HepG2 (cell line): ENCODE results near the gene CISD1. TPM values are rescaled to one million over a fixed set of nuclear protein-coding genes. Genes with fewer than 3 reads are reported as not detected.

Source experiments
- ATAC-seq: fragments of 200-7000 bp; cut with Tn5 transposase; 3 replicates; pipeline ENCODE4 v1.9.1; 2020; ENCODE audit warnings: mild to moderate bottlenecking, moderate library complexity
- BruUV-seq: library from RNA; stranded (reverse); fragments of 400-500 nt; replicated peaks from 2 replicates; lab custom pipeline; 2021; lab: Mats Ljungman, UMichigan
- CTCF ChIA-PET: fragments of 300-600 bp; formaldehyde crosslinking; extraction: SDS; loops from one replicate; lab custom pipeline; 2021; ENCODE audit warnings: low total read pairs, inconsistent platforms, low intra/inter-chr PET ratio; lab: Yijun Ruan, JAX
- POLR2A ChIA-PET: fragments of 350-600 bp; sonication (Branson Sonifier 250); formaldehyde crosslinking; loops from one replicate; lab custom pipeline; 2020; ENCODE audit warnings: antibody characterized with exemption, inconsistent platforms; lab: Yijun Ruan, JAX
- DNase-seq: peaks from one replicate; pipeline ENCODE4 v3.0.0-alpha.2; 2015; ENCODE audit warnings: low spot score
- FAIRE-seq: peaks from 3 replicates; lab custom pipeline; 2011; peaks lifted over from hg19 to GRCh38; lab: Jason Lieb, UNC
- H2AFZ ChIP-seq: one replicate; pipeline ENCODE4 v1.6.1; 2011; ENCODE audit warnings: low read length, inconsistent platforms
- H3K27ac ChIP-seq: fragments of 300-600 bp; 3 replicates; pipeline ENCODE4 v1.8.0; 2011; ENCODE audit warnings: mixed run types, mild to moderate bottlenecking, mixed read lengths, low read length, inconsistent platforms; ENCODE audit not compliant: insufficient read depth; ENCODE audit errors: extremely low read length
- H3K27me3 ChIP-seq, 2 experiments: fragments of 200-600 bp in 1 of 2; 2 replicates in 1 of 2; 3 replicates in 1 of 2; pipeline versions ENCODE4 v1.6.0 to v1.8.0; 2011; ENCODE audit warnings: low read length in 2 of 2, mild to moderate bottlenecking in 2 of 2, moderate library complexity in 2 of 2, inconsistent platforms in 1 of 2; ENCODE audit not compliant: insufficient read depth in 2 of 2, control insufficient read depth in 1 of 2
- H3K36me3 ChIP-seq, 2 experiments: fragments of 200-600 bp in 1 of 2; replicated peaks in 1 of 2; 2 replicates in 1 of 2; 3 replicates in 1 of 2; pipeline versions ENCODE4 v1.5.1 to v1.8.0; 2011; ENCODE audit warnings: low read length in 2 of 2, inconsistent platforms in 1 of 2; ENCODE audit not compliant: insufficient read depth in 2 of 2, control insufficient read depth in 1 of 2
- H3K4me1 ChIP-seq: 2 replicates; pipeline ENCODE4 v1.5.1; 2012; ENCODE audit warnings: low read length, inconsistent platforms; ENCODE audit not compliant: insufficient read depth
- H3K4me2 ChIP-seq: 2 replicates; pipeline ENCODE4 v1.6.0; 2011; ENCODE audit warnings: low read depth, low read length, inconsistent platforms
- H3K4me3 ChIP-seq, 3 experiments: fragments of 200-600 bp in 1 of 3; sonication (generic), shearing (Covaris generic) in 1 of 3; replicated peaks in 1 of 3; 2 replicates each; pipeline ENCODE4 v1.5.1; 2011 to 2016; ENCODE audit warnings: low read length in 3 of 3, inconsistent platforms in 2 of 3, low read depth in 2 of 3, mild to moderate bottlenecking in 2 of 3, control low read depth in 1 of 3, mixed read lengths in 1 of 3; ENCODE audit not compliant: insufficient read depth in 1 of 3
- H3K79me2 ChIP-seq: one replicate; pipeline ENCODE4 v1.6.1; 2011; ENCODE audit warnings: low read length, inconsistent platforms; ENCODE audit not compliant: insufficient read depth
- H3K9ac ChIP-seq: 2 replicates; pipeline ENCODE4 v1.6.0; 2011; ENCODE audit warnings: mild to moderate bottlenecking, low read depth, low read length, inconsistent platforms; ENCODE audit not compliant: insufficient read depth
- H3K9me3 ChIP-seq: 2 replicates; pipeline ENCODE4 v1.5.1; 2012; ENCODE audit warnings: mild to moderate bottlenecking, low read length
- H4K20me1 ChIP-seq: 2 replicates; pipeline ENCODE4 v1.6.0; 2011; ENCODE audit warnings: inconsistent platforms, mild to moderate bottlenecking, low read length, moderate library complexity; ENCODE audit not compliant: insufficient read depth
- ARNT2 ChIP-seq: sonication (generic); formaldehyde crosslinking; IDR thresholded peaks from 2 replicates; pipeline ENCODE4 v1.8.0; 2022; ENCODE audit warnings: mild to moderate bottlenecking, low read depth, missing genetic modification reagents, moderate library complexity
- CBX2 ChIP-seq, 2 experiments: fragments of 200-600 bp in 1 of 2; sonication (generic); formaldehyde crosslinking in 1 of 2; IDR thresholded peaks; 2 replicates each; pipeline versions ENCODE4 v1.7.0 to v1.8.1; 2018 to 2022; ENCODE audit warnings: low read depth in 2 of 2, low read length in 1 of 2, mild to moderate bottlenecking in 1 of 2, missing genetic modification reagents in 1 of 2
- GRHL1 ChIP-seq: sonication (generic); formaldehyde crosslinking; conservative IDR thresholded peaks from 2 replicates; pipeline ENCODE4 v1.8.0; 2022; ENCODE audit warnings: missing genetic modification reagents
- IRX3 ChIP-seq: sonication (generic); formaldehyde crosslinking; IDR thresholded peaks from 2 replicates; pipeline ENCODE4 v1.8.1; 2023; ENCODE audit warnings: mild to moderate bottlenecking, low read depth, missing genetic modification reagents, borderline replicate concordance
- MAF1 ChIP-seq: sonication (generic); formaldehyde crosslinking; IDR thresholded peaks from 2 replicates; pipeline ENCODE4 v1.5.0; 2020; ENCODE audit warnings: missing genetic modification reagents, borderline replicate concordance
- RCOR2 ChIP-seq: IDR thresholded peaks from 2 replicates; pipeline ENCODE4 v1.6.1; 2016; ENCODE audit warnings: missing biosample characterization, missing genetic modification reagents
- RORA ChIP-seq: sonication (generic); formaldehyde crosslinking; IDR thresholded peaks from 2 replicates; pipeline ENCODE4 v1.5.0; 2020; ENCODE audit warnings: mild to moderate bottlenecking, missing genetic modification reagents, moderate library complexity
- SNAI1 ChIP-seq: sonication (generic); formaldehyde crosslinking; IDR thresholded peaks from 2 replicates; pipeline ENCODE4 v1.5.0; 2020; ENCODE audit warnings: mild to moderate bottlenecking, missing genetic modification reagents, borderline replicate concordance
- ZFY ChIP-seq: sonication (generic); formaldehyde crosslinking; IDR thresholded peaks from 2 replicates; pipeline ENCODE4 v1.4.0; 2020; ENCODE audit warnings: missing genetic modification reagents
- ZIK1 ChIP-seq: sonication (generic); formaldehyde crosslinking; IDR thresholded peaks from 2 replicates; pipeline ENCODE4 v1.5.0; 2020; ENCODE audit warnings: mild to moderate bottlenecking, low read depth, missing genetic modification reagents, borderline replicate concordance
- ZNF12 ChIP-seq: sonication (generic); formaldehyde crosslinking; IDR thresholded peaks from 2 replicates; pipeline ENCODE4 v1.5.0; 2020; ENCODE audit warnings: missing genetic modification reagents
- WGBS: methylation state at CpG from one replicate; pipeline ENCODE4 v1.1.6; 2017; ENCODE audit warnings: low lambda C conversion rate; 5-methylcytosine and 5-hydroxymethylcytosine counted together
- in situ Hi-C: cut with HindIII; loops from 2 replicates; pipeline ENCODE4 v1.10.0; 2017; ENCODE audit warnings: low pct_unique_long_range_greater_than_20kb; ENCODE audit not compliant: extremely low pct_ligation_motif_present
- intact Hi-C: fragments of 100-400 bp; cut with micrococcal nuclease; formaldehyde crosslinking; loops from one replicate; pipeline ENCODE4 v1.10.0; 2022; ENCODE audit not compliant: unreplicated experiment
- polyA plus RNA-seq, 8 experiments: library from polyadenylated mRNA; depleted of rRNA in 3 of 8; stranded (reverse) in 7 of 8; unstranded in 1 of 8; fragments of >200 nt; fragmentation: Illumina TruSeq in 4 of 8; extraction: Trizol in 4 of 8; gene quantifications; 2 replicates each; pipeline versions ENCODE4 v1.2.1 to v1.2.3, GENCODE V29; 2011 to 2016; ENCODE audit warnings: low read depth in 4 of 8, missing spikeins in 1 of 8, mixed read lengths in 1 of 8; ENCODE audit not compliant: insufficient read depth in 1 of 8
- total RNA-seq, 5 experiments: library from RNA; depleted of rRNA; stranded (reverse); fragments of >200 nt; fragmentation: Illumina TruSeq; extraction: Trizol; gene quantifications; 2 replicates each; pipeline ENCODE4 v1.2.3, GENCODE V29; 2016; ENCODE audit warnings: low read depth in 1 of 5
- TF ChIP-seq, protein P1 (sequence below): sonication (generic); formaldehyde crosslinking; IDR thresholded peaks from 2 replicates; pipeline ENCODE4 v1.8.1; 2023; ENCODE audit warnings: missing genetic modification reagents, mild to moderate bottlenecking, borderline replicate concordance
- TF ChIP-seq, protein P2 (sequence below): sonication (generic); formaldehyde crosslinking; IDR thresholded peaks from 2 replicates; pipeline ENCODE4 v1.5.0; 2020; ENCODE audit warnings: mild to moderate bottlenecking, missing genetic modification reagents, borderline replicate concordance

The CISD1 gene
- total and polyA plus RNA-seq, 2 of the 13 experiments (the other 11 are each of a cell fraction or from before 2014, with no cell fraction given), result 63.4 to 78.9 TPM

DNA sequence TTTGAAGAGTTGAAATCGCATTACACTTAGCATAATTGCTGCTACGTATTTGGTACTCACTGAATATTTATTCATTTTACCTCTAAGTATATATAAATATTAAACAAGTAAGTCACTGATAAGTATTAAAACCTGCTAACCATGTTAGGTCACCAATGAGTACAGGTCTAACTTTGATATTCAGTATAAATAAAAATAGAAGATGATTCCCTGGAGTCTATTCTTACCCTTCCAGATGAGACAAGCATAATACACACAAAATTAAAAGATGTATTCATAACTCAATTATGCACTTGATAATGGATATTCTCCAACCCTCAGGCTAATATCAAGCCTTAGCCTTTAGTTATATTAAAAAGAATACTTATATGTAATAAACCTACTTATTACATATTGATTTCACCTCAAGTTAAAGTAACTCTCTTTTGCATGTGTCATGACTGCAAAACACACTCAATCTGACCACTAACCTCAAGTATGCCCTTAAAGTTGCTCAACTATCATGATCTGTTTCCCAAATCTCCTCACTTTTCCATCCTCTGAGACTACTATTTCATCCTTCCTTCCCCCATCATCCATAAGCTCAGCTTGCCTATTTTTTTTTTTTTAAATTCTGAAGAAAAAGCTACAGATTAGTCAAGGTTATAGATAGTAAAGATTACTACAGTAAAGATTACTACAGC lies 48.1 kb upstream of the CISD1 start:
- DNase-seq, result no peak
- Histone ChIP-seq H3K27ac (no peak overlapping the region), H3K9me3 (no peaks in the 10 kb centered on the region), H3K27me3 (no peaks in the 10 kb centered on the region; a peak in 1 of 5 replicates), H3K4me1 (peaks cover 3% of the 10 kb centered on the region), H4K20me1 (no peaks in the 10 kb centered on the region; the same call in 1 of the 2 replicates), H3K79me2 (no peaks in the 10 kb centered on the region)
- 95% methylated on average over 2 of the region's 2 CpGs for WGBS
- POLR2A ChIA-PET, result no interaction called here
- no TSS peak for BruUV-seq
- ATAC-seq, result no peak
- TF ChIP-seq ZNF12 (CRISPR knock-in tag) (no peak), MAF1 (no peak), ARNT2 (CRISPR knock-in tag) (no peak), ZIK1 (CRISPR knock-in tag) (no peak), IRX3 (no peak), CBX2 (IDR thresholded peaks at IDR 0.05; ENCODE audit: low read depth, low read length) (no peak), CBX2 (CRISPR knock-in tag; IDR thresholded peaks at IDR 0.05; ENCODE audit: low read depth) (no peak), RCOR2 (CRISPR knock-in tag) (no peak), ZFY (no peak), RORA (CRISPR knock-in tag) (no peak), SNAI1 (CRISPR knock-in tag) (no peak), GRHL1 (CRISPR knock-in tag) (no peak)
- TF ChIP-seq, protein P1, sequence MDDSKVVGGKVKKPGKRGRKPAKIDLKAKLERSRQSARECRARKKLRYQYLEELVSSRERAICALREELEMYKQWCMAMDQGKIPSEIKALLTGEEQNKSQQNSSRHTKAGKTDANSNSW, result no peak
- TF ChIP-seq, protein P2, sequence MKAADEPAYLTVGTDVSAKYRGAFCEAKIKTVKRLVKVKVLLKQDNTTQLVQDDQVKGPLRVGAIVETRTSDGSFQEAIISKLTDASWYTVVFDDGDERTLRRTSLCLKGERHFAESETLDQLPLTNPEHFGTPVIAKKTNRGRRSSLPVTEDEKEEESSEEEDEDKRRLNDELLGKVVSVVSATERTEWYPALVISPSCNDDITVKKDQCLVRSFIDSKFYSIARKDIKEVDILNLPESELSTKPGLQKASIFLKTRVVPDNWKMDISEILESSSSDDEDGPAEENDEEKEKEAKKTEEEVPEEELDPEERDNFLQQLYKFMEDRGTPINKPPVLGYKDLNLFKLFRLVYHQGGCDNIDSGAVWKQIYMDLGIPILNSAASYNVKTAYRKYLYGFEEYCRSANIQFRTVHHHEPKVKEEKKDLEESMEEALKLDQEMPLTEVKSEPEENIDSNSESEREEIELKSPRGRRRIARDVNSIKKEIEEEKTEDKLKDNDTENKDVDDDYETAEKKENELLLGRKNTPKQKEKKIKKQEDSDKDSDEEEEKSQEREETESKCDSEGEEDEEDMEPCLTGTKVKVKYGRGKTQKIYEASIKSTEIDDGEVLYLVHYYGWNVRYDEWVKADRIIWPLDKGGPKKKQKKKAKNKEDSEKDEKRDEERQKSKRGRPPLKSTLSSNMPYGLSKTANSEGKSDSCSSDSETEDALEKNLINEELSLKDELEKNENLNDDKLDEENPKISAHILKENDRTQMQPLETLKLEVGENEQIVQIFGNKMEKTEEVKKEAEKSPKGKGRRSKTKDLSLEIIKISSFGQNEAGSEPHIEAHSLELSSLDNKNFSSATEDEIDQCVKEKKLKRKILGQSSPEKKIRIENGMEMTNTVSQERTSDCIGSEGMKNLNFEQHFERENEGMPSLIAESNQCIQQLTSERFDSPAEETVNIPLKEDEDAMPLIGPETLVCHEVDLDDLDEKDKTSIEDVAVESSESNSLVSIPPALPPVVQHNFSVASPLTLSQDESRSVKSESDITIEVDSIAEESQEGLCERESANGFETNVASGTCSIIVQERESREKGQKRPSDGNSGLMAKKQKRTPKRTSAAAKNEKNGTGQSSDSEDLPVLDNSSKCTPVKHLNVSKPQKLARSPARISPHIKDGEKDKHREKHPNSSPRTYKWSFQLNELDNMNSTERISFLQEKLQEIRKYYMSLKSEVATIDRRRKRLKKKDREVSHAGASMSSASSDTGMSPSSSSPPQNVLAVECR (CRISPR knock-in tag), result no peak
- TF ChIP-seq, all 625 proteins: peak for 0
- intact Hi-C loops, result loop anchor here (1.0 kb wide), 1 partner anchor 9 kb away; no protein-coding TSS in a partner anchor
- Histone ChIP-seq H3K4me2 (no peak overlapping the region), H3K4me3 (no peak overlapping the region), H2AFZ (no peak overlapping the region), H3K36me3 (peaks cover 3 to 8% of the 10 kb centered on the region in 2 experiments; a peak in 2 of 5 replicates), H3K9ac (no peak overlapping the region)
- FAIRE-seq, result no peak
- CTCF ChIA-PET, result no interaction called here
- in situ Hi-C loops, result no loop called here
